Measurements from ENCODE around the gene NRCAM.
A peak's percentile ranks its signal among the peaks of the same experiment; 100 is the strongest.

NRCAM gene

GRCh38 chr7:108456845-108457540, 757 bp upstream of the NRCAM start:
- no peaks in the 10 kb centered on the region for H3K36me3 ChIP-seq (ENCODE audit: control insufficient read depth, insufficient read depth, low read length)
- peaks cover 9% of the 10 kb centered on the region for H3K4me1 ChIP-seq (ENCODE audit: control insufficient read depth, insufficient read depth, low read length)
- peaks cover 45% of the 10 kb centered on the region for H3K27me3 ChIP-seq (ENCODE audit: control insufficient read depth, insufficient read depth, low read length)
- no peak overlapping the region for H3K9ac ChIP-seq (ENCODE audit: low read depth, low read length)
- H3K9me3 ChIP-seq (ENCODE audit: control insufficient read depth, insufficient read depth, low read length), result no peaks in the 10 kb centered on the region
- H3K4me3 ChIP-seq (ENCODE audit: low read depth, low read length), result peak overlapping the region; percentile 64

GRCh38 chr7:108455551-108455997, 662 bp downstream of the NRCAM start:
- Histone ChIP-seq H3K4me1 (ENCODE audit: control insufficient read depth, insufficient read depth, low read length) (peaks cover 9% of the 10 kb centered on the region), H3K27me3 (ENCODE audit: control insufficient read depth, insufficient read depth, low read length) (peaks cover 45% of the 10 kb centered on the region), H3K9me3 (ENCODE audit: control insufficient read depth, insufficient read depth, low read length) (no peaks in the 10 kb centered on the region), H3K9ac (ENCODE audit: low read depth, low read length) (no peak overlapping the region), H3K36me3 (ENCODE audit: control insufficient read depth, insufficient read depth, low read length) (no peaks in the 10 kb centered on the region), H3K4me3 (ENCODE audit: low read depth, low read length) (peak overlapping the region; percentile 84)

GRCh38 chr7:108454674-108455550, 1.3 kb downstream of the NRCAM start:
- Histone ChIP-seq H3K9me3 (ENCODE audit: control insufficient read depth, insufficient read depth, low read length) (no peaks in the 10 kb centered on the region), H3K9ac (ENCODE audit: low read depth, low read length) (no peak overlapping the region), H3K27me3 (ENCODE audit: control insufficient read depth, insufficient read depth, low read length) (peaks cover 45% of the 10 kb centered on the region), H3K36me3 (ENCODE audit: control insufficient read depth, insufficient read depth, low read length) (no peaks in the 10 kb centered on the region), H3K4me3 (ENCODE audit: low read depth, low read length) (peak overlapping the region; percentile 84), H3K4me1 (ENCODE audit: control insufficient read depth, insufficient read depth, low read length) (peaks cover 9% of the 10 kb centered on the region)

GRCh38 chr7:108454317-108454673, 1.9 kb downstream of the NRCAM start:
- H3K4me1 ChIP-seq (ENCODE audit: control insufficient read depth, insufficient read depth, low read length), result peaks cover 12% of the 10 kb centered on the region
- H3K4me3 ChIP-seq (ENCODE audit: low read depth, low read length), result peak overlapping the region; percentile 84
- no peaks in the 10 kb centered on the region for H3K36me3 ChIP-seq (ENCODE audit: control insufficient read depth, insufficient read depth, low read length)
- H3K27me3 ChIP-seq (ENCODE audit: control insufficient read depth, insufficient read depth, low read length), result peaks cover 41% of the 10 kb centered on the region
- H3K9ac ChIP-seq (ENCODE audit: low read depth, low read length), result no peak overlapping the region
- no peaks in the 10 kb centered on the region for H3K9me3 ChIP-seq (ENCODE audit: control insufficient read depth, insufficient read depth, low read length)

GRCh38 chr7:108453320-108453719, 2.9 kb downstream of the NRCAM start:
- Histone ChIP-seq H3K9me3 (ENCODE audit: control insufficient read depth, insufficient read depth, low read length) (no peaks in the 10 kb centered on the region), H3K4me3 (ENCODE audit: low read depth, low read length) (no peak overlapping the region), H3K4me1 (ENCODE audit: control insufficient read depth, insufficient read depth, low read length) (peaks cover 19% of the 10 kb centered on the region), H3K9ac (ENCODE audit: low read depth, low read length) (no peak overlapping the region), H3K27me3 (ENCODE audit: control insufficient read depth, insufficient read depth, low read length) (peaks cover 35% of the 10 kb centered on the region), H3K36me3 (ENCODE audit: control insufficient read depth, insufficient read depth, low read length) (no peaks in the 10 kb centered on the region)

GRCh38 chr7:108452707-108453106, 3.5 kb downstream of the NRCAM start:
- Histone ChIP-seq H3K9ac (ENCODE audit: low read depth, low read length) (no peak overlapping the region), H3K9me3 (ENCODE audit: control insufficient read depth, insufficient read depth, low read length) (no peaks in the 10 kb centered on the region), H3K27me3 (ENCODE audit: control insufficient read depth, insufficient read depth, low read length) (peaks cover 28% of the 10 kb centered on the region), H3K36me3 (ENCODE audit: control insufficient read depth, insufficient read depth, low read length) (no peaks in the 10 kb centered on the region), H3K4me1 (ENCODE audit: control insufficient read depth, insufficient read depth, low read length) (peaks cover 19% of the 10 kb centered on the region), H3K4me3 (ENCODE audit: low read depth, low read length) (no peak overlapping the region)

- Histone ChIP-seq H3K36me3 (ENCODE audit: control insufficient read depth, insufficient read depth, low read length) (no peaks in the 10 kb centered on the region), H3K9me3 (ENCODE audit: control insufficient read depth, insufficient read depth, low read length) (no peaks in the 10 kb centered on the region), H3K4me3 (ENCODE audit: low read depth, low read length) (no peak overlapping the region), H3K9ac (ENCODE audit: low read depth, low read length) (no peak overlapping the region), H3K27me3 (ENCODE audit: control insufficient read depth, insufficient read depth, low read length) (peaks cover 20% of the 10 kb centered on the region), H3K4me1 (ENCODE audit: control insufficient read depth, insufficient read depth, low read length) (peaks cover 16% of the 10 kb centered on the region)
These were observed 4.9 kb downstream of the NRCAM start for GRCh38 chr7:108451296-108451848.

GRCh38 chr7:108450160-108450559, 6.1 kb downstream of the NRCAM start:
- H3K9me3 ChIP-seq (ENCODE audit: control insufficient read depth, insufficient read depth, low read length), result no peaks in the 10 kb centered on the region
- peaks cover 16% of the 10 kb centered on the region for H3K4me1 ChIP-seq (ENCODE audit: control insufficient read depth, insufficient read depth, low read length)
- H3K27me3 ChIP-seq (ENCODE audit: control insufficient read depth, insufficient read depth, low read length), result peaks cover 20% of the 10 kb centered on the region
- H3K36me3 ChIP-seq (ENCODE audit: control insufficient read depth, insufficient read depth, low read length), result no peaks in the 10 kb centered on the region
- no peak overlapping the region for H3K9ac ChIP-seq (ENCODE audit: low read depth, low read length)
- H3K4me3 ChIP-seq (ENCODE audit: low read depth, low read length), result no peak overlapping the region

- Histone ChIP-seq H3K36me3 (ENCODE audit: control insufficient read depth, insufficient read depth, low read length) (no peaks in the 10 kb centered on the region), H3K27me3 (ENCODE audit: control insufficient read depth, insufficient read depth, low read length) (peaks cover 17% of the 10 kb centered on the region), H3K4me1 (ENCODE audit: control insufficient read depth, insufficient read depth, low read length) (peaks cover 16% of the 10 kb centered on the region), H3K9me3 (ENCODE audit: control insufficient read depth, insufficient read depth, low read length) (no peaks in the 10 kb centered on the region), H3K4me3 (ENCODE audit: low read depth, low read length) (no peak overlapping the region), H3K9ac (ENCODE audit: low read depth, low read length) (no peak overlapping the region)
These were observed 6.7 kb downstream of the NRCAM start for GRCh38 chr7:108449521-108449920.

GRCh38 chr7:108448584-108449505, 7.4 kb downstream of the NRCAM start:
- H3K9ac ChIP-seq (ENCODE audit: low read depth, low read length), result no peak overlapping the region
- H3K4me3 ChIP-seq (ENCODE audit: low read depth, low read length), result peak overlapping the region; percentile 9
- peaks cover 10% of the 10 kb centered on the region for H3K4me1 ChIP-seq (ENCODE audit: control insufficient read depth, insufficient read depth, low read length)
- H3K36me3 ChIP-seq (ENCODE audit: control insufficient read depth, insufficient read depth, low read length), result no peaks in the 10 kb centered on the region
- peaks cover 11% of the 10 kb centered on the region for H3K27me3 ChIP-seq (ENCODE audit: control insufficient read depth, insufficient read depth, low read length)
- no peaks in the 10 kb centered on the region for H3K9me3 ChIP-seq (ENCODE audit: control insufficient read depth, insufficient read depth, low read length)

- Histone ChIP-seq H3K4me3 (ENCODE audit: low read depth, low read length) (no peak overlapping the region), H3K9ac (ENCODE audit: low read depth, low read length) (no peak overlapping the region), H3K27me3 (ENCODE audit: control insufficient read depth, insufficient read depth, low read length) (no peaks in the 10 kb centered on the region), H3K4me1 (ENCODE audit: control insufficient read depth, insufficient read depth, low read length) (no peaks in the 10 kb centered on the region), H3K9me3 (ENCODE audit: control insufficient read depth, insufficient read depth, low read length) (no peaks in the 10 kb centered on the region), H3K36me3 (ENCODE audit: control insufficient read depth, insufficient read depth, low read length) (no peaks in the 10 kb centered on the region)
These were observed 14.1 kb downstream of the NRCAM start for GRCh38 chr7:108442039-108442568.

All from iPS-15b (cell line).